Fibroblast of pulmonary artery (primary cell): Measurements from ENCODE around the gene FGA.

Experiments
- DNase-seq: peaks from one replicate; pipeline ENCODE4 v3.0.0-alpha.2; 2010; ENCODE audit warnings: low read depth
- H3K4me3 ChIP-seq: replicated peaks from 2 replicates; pipeline ENCODE4 v1.5.1; 2011; ENCODE audit warnings: low read depth, mild to moderate bottlenecking, control low read depth, low read length, moderate library complexity
- TF ChIP-seq, protein P1 (sequence below): IDR thresholded peaks from 2 replicates; pipeline ENCODE4 v1.5.1; 2011; ENCODE audit warnings: mild to moderate bottlenecking, control low read depth, low read length, inconsistent platforms; ENCODE audit errors: missing control alignments

Gene FGA

GRCh38 chr4:154582723-154583122 lies 7.8 kb downstream of the FGA start:
- TF ChIP-seq, protein P1, sequence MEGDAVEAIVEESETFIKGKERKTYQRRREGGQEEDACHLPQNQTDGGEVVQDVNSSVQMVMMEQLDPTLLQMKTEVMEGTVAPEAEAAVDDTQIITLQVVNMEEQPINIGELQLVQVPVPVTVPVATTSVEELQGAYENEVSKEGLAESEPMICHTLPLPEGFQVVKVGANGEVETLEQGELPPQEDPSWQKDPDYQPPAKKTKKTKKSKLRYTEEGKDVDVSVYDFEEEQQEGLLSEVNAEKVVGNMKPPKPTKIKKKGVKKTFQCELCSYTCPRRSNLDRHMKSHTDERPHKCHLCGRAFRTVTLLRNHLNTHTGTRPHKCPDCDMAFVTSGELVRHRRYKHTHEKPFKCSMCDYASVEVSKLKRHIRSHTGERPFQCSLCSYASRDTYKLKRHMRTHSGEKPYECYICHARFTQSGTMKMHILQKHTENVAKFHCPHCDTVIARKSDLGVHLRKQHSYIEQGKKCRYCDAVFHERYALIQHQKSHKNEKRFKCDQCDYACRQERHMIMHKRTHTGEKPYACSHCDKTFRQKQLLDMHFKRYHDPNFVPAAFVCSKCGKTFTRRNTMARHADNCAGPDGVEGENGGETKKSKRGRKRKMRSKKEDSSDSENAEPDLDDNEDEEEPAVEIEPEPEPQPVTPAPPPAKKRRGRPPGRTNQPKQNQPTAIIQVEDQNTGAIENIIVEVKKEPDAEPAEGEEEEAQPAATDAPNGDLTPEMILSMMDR, result no peak
- H3K4me3 ChIP-seq, result no peak overlapping the region

GRCh38 chr4:154579927-154580326 lies 10.6 kb downstream of the FGA start:
- TF ChIP-seq, protein P1, result no peak
- no peak for DNase-seq
- H3K4me3 ChIP-seq, result no peak overlapping the region

More at GRCh38 chr4:154582723-154583122, 7.8 kb downstream of the FGA start:
- no peak for DNase-seq

DNA sequence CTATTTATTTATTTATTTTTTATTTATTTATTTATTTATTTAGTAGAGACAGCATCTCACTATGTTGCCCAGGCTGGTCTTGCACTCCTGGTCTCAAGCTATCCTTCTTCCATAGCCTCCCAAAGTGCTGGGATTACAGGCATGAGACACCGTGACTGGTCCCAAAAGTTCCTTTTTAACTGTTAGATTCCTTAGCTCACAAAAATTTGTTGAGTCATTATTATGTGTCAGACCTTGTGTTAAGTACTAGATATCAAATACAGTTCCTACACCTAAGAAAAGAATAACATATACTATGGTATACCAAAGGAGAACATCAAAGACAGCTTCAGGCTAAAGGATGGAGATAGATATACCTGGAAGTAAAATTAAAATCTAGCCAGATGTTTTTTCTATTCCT lies 11.6 kb downstream of the FGA start:
- H3K4me3 ChIP-seq, result no peak overlapping the region
- TF ChIP-seq, protein P1, result no peak
- peak; percentile 5 for DNase-seq

- no peak for DNase-seq
- H3K4me3 ChIP-seq, result no peak overlapping the region
These were observed 13.2 kb downstream of the FGA start for GRCh38 chr4:154577324-154577723.

DNA sequence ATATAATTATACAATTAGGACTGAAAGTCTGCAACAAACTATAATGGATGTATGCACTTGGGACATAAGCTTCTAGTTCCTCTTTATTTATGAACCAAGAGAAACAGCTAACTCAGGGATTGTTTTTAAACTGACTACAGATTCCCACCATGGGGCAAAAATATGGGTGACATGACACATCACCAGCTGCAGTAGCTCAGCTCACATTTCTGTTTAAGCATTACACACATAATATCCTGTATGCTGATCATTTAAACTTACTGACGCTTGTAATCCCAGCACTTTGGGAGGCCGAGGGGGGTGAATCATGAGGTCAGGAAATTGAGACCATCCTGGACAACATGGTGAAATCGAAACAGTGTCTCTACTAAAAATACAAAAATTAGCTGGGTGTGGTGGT lies 16.2 kb downstream of the FGA start:
- no peak for DNase-seq
- H3K4me3 ChIP-seq, result no peak overlapping the region
- TF ChIP-seq, protein P1, result no peak

More at GRCh38 chr4:154577324-154577723, 13.2 kb downstream of the FGA start:
- TF ChIP-seq, protein P1, result no peak

GRCh38 chr4:154573190-154573870 lies 17.2 kb downstream of the FGA start:
- TF ChIP-seq, protein P1, result no peak
- H3K4me3 ChIP-seq, result no peak overlapping the region
- no peak for DNase-seq

- no peak overlapping the region for H3K4me3 ChIP-seq
- DNase-seq, result no peak
- TF ChIP-seq, protein P1, result no peak
These were observed 21.0 kb downstream of the FGA start for GRCh38 chr4:154569584-154569983.
